Measurements from ENCODE around the gene TMEM131.

Gene TMEM131

DNA sequence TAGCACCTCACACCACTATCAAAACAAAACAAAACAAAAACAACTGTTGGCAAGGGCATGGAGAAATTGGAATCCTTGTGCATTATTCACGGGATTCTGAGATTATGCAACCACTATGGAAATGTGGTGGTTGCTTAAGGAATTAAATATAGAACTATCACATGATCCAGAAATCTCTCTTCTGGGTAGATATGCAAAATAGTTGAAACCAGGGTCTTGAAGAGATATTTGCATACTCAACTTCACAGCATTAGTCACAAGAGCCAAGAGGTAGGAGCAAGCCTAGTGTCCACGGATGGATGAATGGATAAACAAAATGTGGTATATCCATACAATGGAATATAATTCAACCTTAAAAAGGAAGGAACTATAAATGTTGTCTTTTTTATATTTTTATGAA is 7.0 kb downstream of the TMEM131 start:
- no peaks in the 10 kb centered on the region for H3K9me3 ChIP-seq (ENCODE audit: control insufficient read depth, insufficient read depth, low read depth, low read length)
- TF ChIP-seq, protein P1, sequence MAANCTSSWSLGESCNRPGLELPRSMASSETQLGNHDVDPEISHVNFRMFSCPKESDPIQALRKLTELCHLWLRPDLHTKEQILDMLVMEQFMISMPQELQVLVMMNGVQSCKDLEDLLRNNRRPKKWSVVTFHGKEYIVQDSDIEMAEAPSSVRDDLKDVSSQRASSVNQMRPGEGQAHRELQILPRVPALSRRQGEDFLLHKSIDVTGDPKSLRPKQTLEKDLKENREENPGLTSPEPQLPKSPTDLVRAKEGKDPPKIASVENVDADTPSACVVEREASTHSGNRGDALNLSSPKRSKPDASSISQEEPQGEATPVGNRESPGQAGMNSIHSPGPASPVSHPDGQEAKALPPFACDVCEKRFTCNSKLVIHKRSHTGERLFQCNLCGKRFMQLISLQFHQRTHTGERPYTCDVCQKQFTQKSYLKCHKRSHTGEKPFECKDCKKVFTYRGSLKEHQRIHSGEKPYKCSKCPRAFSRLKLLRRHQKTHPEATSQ (tag by site-specific recombination; IDR thresholded peaks at IDR 0.05), result no peak
- no peak for TF ChIP-seq MEIS1 (CRISPR knock-in tag; IDR thresholded peaks at IDR 0.05; ENCODE audit: borderline replicate concordance)
- no peak for TF ChIP-seq ZNF341 (tag by site-specific recombination; IDR thresholded peaks at IDR 0.05; ENCODE audit: low read depth)
- TF ChIP-seq, protein P2, sequence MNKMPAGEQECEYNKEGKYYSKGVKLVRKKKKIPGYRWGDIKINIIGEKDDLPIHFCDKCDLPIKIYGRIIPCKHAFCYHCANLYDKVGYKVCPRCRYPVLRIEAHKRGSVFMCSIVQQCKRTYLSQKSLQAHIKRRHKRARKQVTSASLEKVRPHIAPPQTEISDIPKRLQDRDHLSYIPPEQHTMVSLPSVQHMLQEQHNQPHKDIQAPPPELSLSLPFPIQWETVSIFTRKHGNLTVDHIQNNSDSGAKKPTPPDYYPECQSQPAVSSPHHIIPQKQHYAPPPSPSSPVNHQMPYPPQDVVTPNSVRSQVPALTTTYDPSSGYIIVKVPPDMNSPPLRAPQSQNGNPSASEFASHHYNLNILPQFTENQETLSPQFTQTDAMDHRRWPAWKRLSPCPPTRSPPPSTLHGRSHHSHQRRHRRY (tag by site-specific recombination; IDR thresholded peaks at IDR 0.05), result no peak
- TF ChIP-seq ZNF610 (tag by site-specific recombination; IDR thresholded peaks at IDR 0.05; ENCODE audit: borderline replicate concordance), result no peak
- no peak for TF ChIP-seq ZNF571 (tag by site-specific recombination; IDR thresholded peaks at IDR 0.05)
- TF ChIP-seq, protein P3, sequence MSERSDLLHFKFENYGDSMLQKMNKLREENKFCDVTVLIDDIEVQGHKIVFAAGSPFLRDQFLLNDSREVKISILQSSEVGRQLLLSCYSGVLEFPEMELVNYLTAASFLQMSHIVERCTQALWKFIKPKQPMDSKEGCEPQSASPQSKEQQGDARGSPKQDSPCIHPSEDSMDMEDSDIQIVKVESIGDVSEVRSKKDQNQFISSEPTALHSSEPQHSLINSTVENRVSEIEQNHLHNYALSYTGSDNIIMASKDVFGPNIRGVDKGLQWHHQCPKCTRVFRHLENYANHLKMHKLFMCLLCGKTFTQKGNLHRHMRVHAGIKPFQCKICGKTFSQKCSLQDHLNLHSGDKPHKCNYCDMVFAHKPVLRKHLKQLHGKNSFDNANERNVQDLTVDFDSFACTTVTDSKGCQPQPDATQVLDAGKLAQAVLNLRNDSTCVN (tag by site-specific recombination; optimal IDR thresholded peaks at IDR 0.05), result no peak
- TF ChIP-seq ZNF785 (tag by site-specific recombination; IDR thresholded peaks at IDR 0.05), result no peak
- H3K4me1 ChIP-seq (ENCODE audit: control insufficient read depth, insufficient read depth, low read length), result peaks cover 2% of the 10 kb centered on the region; the same call in 1 of the 2 replicates
- POLR2A ChIA-PET, result no interaction called here
- H3K4me3 ChIP-seq (ENCODE audit: low read depth, low read length), result no peak overlapping the region
- H3K27ac ChIP-seq (ENCODE audit: extremely low read depth, low read depth, low read length), result no peak overlapping the region
- H3K36me3 ChIP-seq (ENCODE audit: control insufficient read depth in 2 of 2, insufficient read depth in 1 of 2, low read length in 2 of 2), result no peaks in the 10 kb centered on the region
- CTCF ChIA-PET, result no interaction called here

DNA sequence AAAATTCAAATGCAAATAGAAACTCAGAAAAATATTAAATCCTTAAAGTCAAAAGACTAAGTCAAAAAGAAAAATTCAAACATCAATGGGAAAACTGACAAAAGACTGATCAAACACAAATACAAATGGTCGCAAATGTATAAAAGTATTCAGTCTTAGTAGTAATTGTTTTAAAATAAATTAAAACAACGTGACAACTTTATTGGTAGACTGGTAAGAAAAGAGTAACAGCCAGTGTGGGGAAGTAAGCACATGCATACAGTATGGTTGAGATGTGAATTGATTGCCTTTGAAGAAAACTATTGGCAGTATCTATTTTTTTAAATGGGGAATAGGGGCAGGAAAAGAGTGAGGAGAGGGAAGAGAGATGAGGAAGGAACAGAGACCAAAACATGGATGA is 9.8 kb downstream of the TMEM131 start:
- Histone ChIP-seq H3K36me3 (ENCODE audit: control insufficient read depth in 2 of 2, insufficient read depth in 1 of 2, low read length in 2 of 2) (no peaks in the 10 kb centered on the region), H3K9me3 (ENCODE audit: control insufficient read depth, insufficient read depth, low read depth, low read length) (no peaks in the 10 kb centered on the region), H3K4me3 (ENCODE audit: low read depth, low read length) (no peak overlapping the region), H3K27ac (ENCODE audit: extremely low read depth, low read depth, low read length) (no peak overlapping the region), H3K4me1 (ENCODE audit: control insufficient read depth, insufficient read depth, low read length) (no peaks in the 10 kb centered on the region)
- ChIA-PET CTCF (interaction anchor here (0.6 kb wide), 1 partner anchor 202 kb away, joined by 4 read pairs; no protein-coding TSS in a partner anchor), POLR2A (no interaction called here)
- TF ChIP-seq ZNF175 (tag by site-specific recombination; IDR thresholded peaks at IDR 0.05) (no peak), SALL2 (tag by site-specific recombination; IDR thresholded peaks at IDR 0.05; ENCODE audit: borderline replicate concordance) (no peak), YY2 (tag by site-specific recombination; IDR thresholded peaks at IDR 0.05) (no peak), ZBTB17 (tag by site-specific recombination; IDR thresholded peaks at IDR 0.05) (no peak), ZNF112 (tag by site-specific recombination; IDR thresholded peaks at IDR 0.05) (no peak), REPIN1 (tag by site-specific recombination; IDR thresholded peaks at IDR 0.05; ENCODE audit: low read depth) (no peak), ZNF416 (tag by site-specific recombination; IDR thresholded peaks at IDR 0.05) (no peak), ZNF157 (tag by site-specific recombination; IDR thresholded peaks at IDR 0.05) (no peak)

DNA sequence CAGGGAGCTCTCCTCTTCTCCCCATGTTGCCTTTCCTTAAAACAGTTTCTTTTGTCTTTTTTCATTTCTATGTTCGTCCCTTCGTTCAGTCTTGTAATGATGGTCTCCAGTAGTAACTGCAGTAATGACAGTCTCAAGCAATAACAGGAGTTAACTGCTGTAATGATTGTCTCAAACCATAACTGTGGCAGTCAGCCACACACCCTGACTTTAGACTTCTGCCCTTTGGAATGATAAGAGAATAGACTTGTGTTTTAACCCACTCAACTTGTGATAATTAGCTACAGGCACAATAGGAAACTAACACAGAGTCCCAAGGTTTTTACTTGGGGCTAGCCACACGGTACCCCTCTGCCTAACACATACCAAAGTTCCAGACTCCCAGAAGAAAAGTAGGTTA is 12.1 kb downstream of the TMEM131 start:
- POLR2A ChIA-PET, result no interaction called here
- Histone ChIP-seq H3K9me3 (ENCODE audit: control insufficient read depth, insufficient read depth, low read depth, low read length) (no peaks in the 10 kb centered on the region), H3K4me3 (ENCODE audit: low read depth, low read length) (no peak overlapping the region), H3K27ac (ENCODE audit: extremely low read depth, low read depth, low read length) (no peak overlapping the region), H3K4me1 (ENCODE audit: control insufficient read depth, insufficient read depth, low read length) (no peaks in the 10 kb centered on the region), H3K36me3 (ENCODE audit: control insufficient read depth in 2 of 2, insufficient read depth in 1 of 2, low read length in 2 of 2) (no peaks in the 10 kb centered on the region)
- TF ChIP-seq ZNF629 (tag by site-specific recombination; IDR thresholded peaks at IDR 0.05), result no peak
- TF ChIP-seq, protein P4, sequence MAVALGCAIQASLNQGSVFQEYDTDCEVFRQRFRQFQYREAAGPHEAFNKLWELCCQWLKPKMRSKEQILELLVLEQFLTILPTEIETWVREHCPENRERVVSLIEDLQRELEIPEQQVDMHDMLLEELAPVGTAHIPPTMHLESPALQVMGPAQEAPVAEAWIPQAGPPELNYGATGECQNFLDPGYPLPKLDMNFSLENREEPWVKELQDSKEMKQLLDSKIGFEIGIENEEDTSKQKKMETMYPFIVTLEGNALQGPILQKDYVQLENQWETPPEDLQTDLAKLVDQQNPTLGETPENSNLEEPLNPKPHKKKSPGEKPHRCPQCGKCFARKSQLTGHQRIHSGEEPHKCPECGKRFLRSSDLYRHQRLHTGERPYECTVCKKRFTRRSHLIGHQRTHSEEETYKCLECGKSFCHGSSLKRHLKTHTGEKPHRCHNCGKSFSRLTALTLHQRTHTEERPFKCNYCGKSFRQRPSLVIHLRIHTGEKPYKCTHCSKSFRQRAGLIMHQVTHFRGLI (tag by site-specific recombination; IDR thresholded peaks at IDR 0.05), result no peak
- no peak for TF ChIP-seq ZNF214 (tag by site-specific recombination; IDR thresholded peaks at IDR 0.05; ENCODE audit: borderline replicate concordance)
- no peak for TF ChIP-seq SCRT1 (tag by site-specific recombination; IDR thresholded peaks at IDR 0.05; ENCODE audit: borderline replicate concordance)
- TF ChIP-seq WT1 (tag by site-specific recombination; IDR thresholded peaks at IDR 0.05), result no peak
- no peak for TF ChIP-seq ZNF211 (tag by site-specific recombination; IDR thresholded peaks at IDR 0.05; ENCODE audit: low read depth)
- TF ChIP-seq BCL11B (tag by site-specific recombination; IDR thresholded peaks at IDR 0.05; ENCODE audit: low read depth), result no peak
- no peak for TF ChIP-seq ZNF768 (tag by site-specific recombination; IDR thresholded peaks at IDR 0.05)
- no peak for TF ChIP-seq RBAK (tag by site-specific recombination; IDR thresholded peaks at IDR 0.05)
- TF ChIP-seq ZNF2 (tag by site-specific recombination; IDR thresholded peaks at IDR 0.05), result no peak
- CTCF ChIA-PET, result interaction anchor here (1.2 kb wide), 1 partner anchor 177 kb away, joined by 4 read pairs; no protein-coding TSS in a partner anchor

All from HEK293 (cell line).